Left lobe of liver (tissue), 2 donors: ENCODE results near the gene TTLL9. TPM values are rescaled to one million over a fixed set of nuclear protein-coding genes. Genes with fewer than 3 reads are reported as not detected.
A peak's percentile ranks its signal among the peaks of the same experiment; 100 is the strongest.

Source experiments
- ATAC-seq: fragments of 200-7000 bp; cut with Tn5 transposase; one replicate; pipeline ENCODE4 v1.9.1; 2020; ENCODE audit warnings: mild to moderate bottlenecking, moderate library complexity
- DNase-seq: peaks from one replicate; pipeline ENCODE4 v3.0.0-alpha.2; 2020; ENCODE audit warnings: low spot score
- total RNA-seq: library from RNA; stranded (reverse); gene quantifications from one replicate; pipeline ENCODE4 v1.2.1, GENCODE V29; 2021
- donor health status: DM: no; HTN: no; CAD: no; lungs with moderate emphysema.
- donor health status: DM: no; HTN: yes; CAD: no.

The TTLL9 gene
- total RNA-seq, 1 donor from 2014 or later = not detected

GRCh38 chr20:31936420-31936819 lies 66.0 kb downstream of the TTLL9 start:
- no peak for DNase-seq
- ATAC-seq = no peak

- DNase-seq (no peak), ATAC-seq (no peak)
These were observed 67.4 kb downstream of the TTLL9 start for GRCh38 chr20:31937820-31938219.

GRCh38 chr20:31939661-31940060 lies 69.2 kb downstream of the TTLL9 start:
- DNase-seq (no peak), ATAC-seq (no peak)

GRCh38 chr20:31943052-31943471 lies 72.6 kb downstream of the TTLL9 start:
- DNase-seq (no peak), ATAC-seq (peak; percentile 29)

- no peak for ATAC-seq
- no peak for DNase-seq
These were observed 74.9 kb downstream of the TTLL9 start for GRCh38 chr20:31945319-31945718.

GRCh38 chr20:31945785-31946184 lies 75.4 kb downstream of the TTLL9 start:
- ATAC-seq (no peak), DNase-seq (no peak)

DNA sequence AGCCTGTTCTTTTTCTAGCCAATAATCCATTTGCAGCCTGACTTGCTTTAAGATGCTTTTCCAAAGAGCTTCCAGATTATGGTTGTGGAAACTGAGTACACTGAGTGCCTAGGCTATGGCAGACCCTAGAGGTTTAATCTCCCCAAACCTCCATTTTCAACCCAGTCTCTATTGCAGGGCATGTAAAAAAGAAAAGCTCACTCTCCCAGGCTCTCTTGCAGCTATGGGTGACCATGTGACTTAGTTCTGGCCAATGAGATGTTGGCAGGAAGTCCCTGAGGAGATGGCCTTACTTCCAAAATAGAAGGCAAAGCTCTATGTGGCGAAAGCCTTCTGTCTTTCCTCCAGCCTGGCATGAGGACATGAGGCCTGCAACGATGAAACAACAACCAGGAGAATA lies 77.6 kb downstream of the TTLL9 start:
- DNase-seq = no peak
- no peak for ATAC-seq

DNA sequence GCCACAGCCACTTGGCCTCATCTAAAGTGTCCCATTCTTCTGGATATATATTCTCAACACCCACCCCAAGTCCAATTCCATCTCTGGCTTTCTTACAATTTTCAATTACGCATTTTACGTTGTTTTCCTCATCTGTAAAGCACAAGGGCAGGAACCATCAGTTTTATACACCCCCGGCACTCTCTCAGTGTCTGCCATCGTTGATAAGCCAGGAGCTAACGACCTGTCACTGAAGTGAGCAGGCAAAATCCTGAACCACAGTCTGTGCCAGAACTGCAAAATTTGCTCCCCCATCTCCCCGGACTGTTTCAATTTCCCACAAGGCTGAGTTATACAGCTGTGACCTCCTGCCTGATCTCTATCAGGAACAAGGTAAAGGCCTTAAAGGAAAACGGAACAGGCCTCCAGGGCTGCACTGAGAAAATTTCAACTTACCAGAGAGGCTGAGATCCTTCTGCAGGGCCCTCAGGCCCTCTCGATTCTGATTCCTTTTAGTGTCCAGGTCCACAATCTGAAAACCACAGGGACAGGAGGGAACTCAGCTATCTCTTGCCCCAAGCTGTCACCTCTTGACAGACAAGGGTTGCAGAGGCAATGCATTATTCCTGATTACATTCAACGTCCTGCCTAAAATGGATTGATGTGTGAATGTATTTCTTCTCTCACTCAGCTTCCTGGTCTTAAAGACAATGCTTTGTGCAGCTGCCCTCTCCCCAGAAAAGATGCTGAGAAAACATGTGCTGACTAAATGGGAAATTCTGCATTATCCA lies 79.6 kb downstream of the TTLL9 start:
- DNase-seq (no peak), ATAC-seq (no peak)

- DNase-seq (no peak), ATAC-seq (no peak)
These were observed 80.7 kb downstream of the TTLL9 start for GRCh38 chr20:31951203-31951529.

GRCh38 chr20:31951530-31952453 lies 81.4 kb downstream of the TTLL9 start, which contains the start of gene PDRG1:
Gene PDRG1 (minus strand): TSS chr20:31952046. CDS start chr20:31951961, 85 bp downstream.
- peak; percentile 95 for DNase-seq

DNA sequence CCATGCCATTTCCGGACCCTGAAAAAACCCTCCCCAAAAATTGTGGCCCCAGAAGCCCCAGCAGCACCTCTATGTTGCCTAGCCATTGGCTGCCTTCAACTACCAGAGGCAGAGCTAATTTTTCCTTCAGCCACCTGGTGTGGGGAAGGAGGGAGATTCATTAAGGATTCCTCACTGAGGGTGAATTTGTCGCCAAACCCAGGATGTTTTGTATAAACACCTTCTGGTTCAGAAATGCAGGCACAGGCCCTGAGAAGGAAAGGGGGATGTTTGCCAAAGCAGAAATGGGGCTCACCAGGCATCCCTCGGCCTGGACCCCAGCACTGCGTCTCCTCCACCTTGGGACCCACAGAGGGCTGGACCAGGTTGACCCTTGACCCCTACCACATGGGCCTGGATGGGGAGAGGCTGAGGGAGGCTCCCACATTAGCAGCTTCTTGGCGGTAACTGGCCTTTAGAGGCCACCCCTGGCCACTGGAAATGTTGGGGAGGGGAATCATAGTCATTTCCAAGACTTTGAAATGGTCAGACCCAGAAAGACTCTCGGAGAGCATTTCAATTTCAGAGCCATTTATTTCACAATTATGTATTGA lies 83.2 kb downstream of the TTLL9 start:
- DNase-seq (no peak), ATAC-seq (no peak)

More at GRCh38 chr20:31951530-31952453, 81.4 kb downstream of the TTLL9 start, which contains the start of gene PDRG1:
- ATAC-seq = peak; percentile 99

- no peak for DNase-seq
- ATAC-seq = no peak
These were observed 84.1 kb downstream of the TTLL9 start for GRCh38 chr20:31954500-31954899.

DNA sequence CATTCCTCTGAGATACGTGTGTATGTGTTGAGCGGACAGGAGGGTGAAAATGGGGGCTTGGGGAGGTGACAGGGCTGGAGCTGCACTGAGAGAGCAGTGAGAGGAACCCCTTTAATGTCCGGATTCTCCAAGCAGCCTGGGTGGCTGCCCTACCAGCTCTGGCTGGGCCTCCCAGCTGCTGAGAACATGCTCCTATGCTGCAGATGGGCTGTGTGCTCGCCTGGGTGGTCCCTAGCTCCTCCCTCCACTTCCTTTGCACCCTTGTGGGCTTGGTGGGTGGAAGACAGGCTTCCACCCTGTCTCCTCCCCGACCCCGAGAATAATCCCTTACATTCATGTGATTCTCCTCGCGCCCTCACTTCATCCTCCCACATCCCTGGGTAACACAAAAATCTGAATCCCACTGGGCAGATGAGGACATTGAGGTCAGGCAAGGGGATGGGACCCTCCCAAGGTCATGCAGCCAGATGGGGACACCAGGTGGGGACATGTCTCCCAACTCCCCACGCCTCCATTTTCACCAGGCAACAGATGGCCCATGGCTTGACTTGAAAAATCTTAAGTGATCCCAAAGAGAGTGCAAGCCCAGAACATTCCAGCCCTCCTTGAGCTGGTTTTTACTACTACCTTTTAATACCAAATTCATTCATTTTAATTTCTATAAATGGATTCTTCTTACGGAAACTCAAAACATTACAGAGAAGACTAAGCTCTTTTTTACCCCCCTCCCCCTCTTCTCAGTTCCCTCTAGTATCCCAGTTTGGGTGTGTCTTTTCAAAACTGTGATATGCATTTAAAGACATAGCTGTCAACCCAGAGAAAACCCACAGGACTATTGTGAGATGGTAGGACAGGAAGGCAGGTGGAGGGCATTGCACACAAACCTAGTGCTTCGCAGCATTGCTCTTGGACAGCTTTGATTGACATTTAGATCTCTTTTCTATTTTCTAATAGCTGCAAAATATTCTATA lies 86.4 kb downstream of the TTLL9 start:
- DNase-seq (no peak), ATAC-seq (no peak)

DNA sequence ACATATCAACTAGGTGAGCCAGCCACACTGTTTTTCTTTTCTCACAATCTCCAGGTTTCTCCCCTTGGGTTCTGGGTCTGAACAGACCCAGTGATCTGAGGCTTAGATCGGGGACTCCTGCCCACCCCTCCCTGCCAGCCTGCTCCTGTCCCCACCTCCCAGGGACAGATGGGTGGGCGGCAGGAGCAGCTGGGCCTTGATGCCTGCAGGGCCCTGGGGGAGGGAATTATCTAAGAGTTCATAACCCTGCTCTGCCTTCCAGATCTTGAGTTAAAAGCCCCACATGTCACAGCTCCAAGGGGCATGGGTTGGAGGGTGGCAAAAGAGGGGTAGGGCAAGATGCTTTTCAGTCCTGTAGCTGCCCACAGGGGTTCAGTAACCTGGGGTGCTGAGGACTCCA lies 92.3 kb downstream of the TTLL9 start:
- no peak for ATAC-seq
- DNase-seq = no peak

DNA sequence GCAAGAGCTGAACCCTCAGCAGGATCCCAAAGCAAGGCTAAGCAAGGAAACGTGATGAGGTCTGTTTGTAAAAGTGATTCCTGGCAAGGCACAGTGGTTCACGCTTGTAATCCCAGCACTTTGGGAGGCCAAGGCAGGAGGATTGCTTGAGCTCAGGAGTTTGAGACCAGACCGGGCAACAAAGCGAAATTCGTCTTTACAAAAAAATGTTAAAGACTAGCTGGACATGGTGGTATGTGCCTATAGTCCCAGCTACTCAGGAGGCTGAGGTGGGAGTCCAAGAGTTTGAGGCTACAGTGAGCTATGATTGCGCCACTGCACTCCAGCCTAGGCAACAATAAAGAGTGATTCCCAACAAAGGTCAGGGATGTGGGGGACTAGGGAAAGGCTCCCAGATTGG lies 93.5 kb downstream of the TTLL9 start:
- no peak for DNase-seq
- no peak for ATAC-seq

- ATAC-seq = no peak
- DNase-seq = no peak
These were observed 96.7 kb downstream of the TTLL9 start for GRCh38 chr20:31966991-31967655.

GRCh38 chr20:31967830-31968249 lies 97.4 kb downstream of the TTLL9 start, which contains the start of gene XKR7:
Gene XKR7 (plus strand): TSS chr20:31968151. CDS start chr20:31968176, 25 bp downstream.
- DNase-seq = no peak
- ATAC-seq = no peak

GRCh38 chr20:31968291-31969126 lies 98.1 kb downstream of the TTLL9 start:
- peak; percentile 60 for DNase-seq
- peak; percentile 93 for ATAC-seq

DNA sequence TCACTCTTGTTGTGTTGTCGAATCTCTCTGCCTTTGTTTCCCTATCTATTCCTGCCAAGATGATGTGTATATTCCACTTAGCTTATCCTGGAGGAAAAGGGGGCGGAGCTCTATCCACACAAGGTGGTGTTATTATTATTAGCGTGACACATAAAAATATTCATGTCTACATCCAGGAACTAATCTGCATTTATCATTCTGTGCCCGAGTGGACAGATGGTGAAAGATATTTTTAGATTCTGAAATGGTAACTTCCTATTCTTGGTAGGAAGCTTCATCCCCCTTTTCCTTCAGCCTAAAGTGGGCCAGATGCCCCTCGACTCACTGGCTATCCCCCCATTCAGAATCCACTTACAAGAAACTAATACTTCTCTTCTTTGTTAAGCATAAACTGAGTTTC lies 99.6 kb downstream of the TTLL9 start:
- ATAC-seq = no peak
- DNase-seq = no peak
